HL-60 (cell line): Measurements from ENCODE around the gene MTMR6.

Experiments
- DNase-seq, 2 experiments: peaks; one replicate each; pipeline ENCODE4 v3.0.0-alpha.2; 2010 to 2020; ENCODE audit warnings: low read depth in 1 of 2, low spot score in 1 of 2
- H3K27ac ChIP-seq: fragments of 250-450 bp; sonication (Bioruptor Pico); replicated peaks from 2 replicates; pipeline ENCODE4 v1.5.1; 2020; ENCODE audit warnings: mild to moderate bottlenecking, moderate library complexity
- H3K27me3 ChIP-seq: fragments of 250-450 bp; sonication (Bioruptor Pico); 2 replicates; pipeline ENCODE4 v1.5.1; 2021; ENCODE audit warnings: mild to moderate bottlenecking, moderate library complexity; ENCODE audit not compliant: insufficient read depth, poor library complexity, severe bottlenecking
- H3K4me3 ChIP-seq: replicated peaks from 2 replicates; pipeline ENCODE4 v1.5.1; 2011; ENCODE audit warnings: mild to moderate bottlenecking, control low read depth, low read length; ENCODE audit not compliant: insufficient read depth
- GABPA ChIP-seq: IDR thresholded peaks from 2 replicates; pipeline ENCODE4 v1.6.1; 2012; ENCODE audit warnings: low read depth
- POLR2AphosphoS5 ChIP-seq: IDR thresholded peaks from 2 replicates; pipeline ENCODE4 v1.6.1; 2012; ENCODE audit warnings: low read depth
- SPI1 ChIP-seq: IDR thresholded peaks from 2 replicates; pipeline ENCODE4 v1.6.1; 2012; ENCODE audit warnings: low read depth, mild to moderate bottlenecking, borderline replicate concordance
- TF ChIP-seq, protein P1 (sequence below): IDR thresholded peaks from one replicate; pipeline ENCODE4 v1.5.1; 2011; ENCODE audit warnings: low read length, control low read depth, inconsistent platforms; ENCODE audit not compliant: insufficient read depth
- TF ChIP-seq, protein P2 (sequence below): IDR thresholded peaks from 2 replicates; pipeline ENCODE4 v1.6.1; 2012; ENCODE audit warnings: low read depth; ENCODE audit not compliant: insufficient replicate concordance

MTMR6 gene

DNA sequence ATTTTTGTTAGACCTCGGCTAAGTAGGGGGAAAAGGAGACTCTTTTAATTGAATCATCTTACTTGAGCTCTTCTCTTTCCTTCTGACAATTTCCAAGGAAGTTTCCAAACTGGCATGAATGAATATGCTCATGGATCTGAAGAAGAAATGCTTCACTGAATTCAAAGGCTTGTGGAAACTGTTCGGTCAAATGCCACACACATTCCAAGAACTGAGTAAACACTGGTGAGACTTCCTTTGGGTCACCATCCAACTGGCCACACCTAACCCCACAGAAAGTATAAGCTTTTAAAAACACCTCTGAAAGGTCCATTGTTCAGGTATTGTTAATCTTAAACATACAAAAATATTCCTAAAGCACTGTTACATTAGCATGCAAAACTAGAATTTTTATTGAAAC lies 33.6 kb downstream of the MTMR6 start:
- TF ChIP-seq SPI1 (no peak), GABPA (no peak), POLR2AphosphoS5 (no peak)
- TF ChIP-seq, protein P1, sequence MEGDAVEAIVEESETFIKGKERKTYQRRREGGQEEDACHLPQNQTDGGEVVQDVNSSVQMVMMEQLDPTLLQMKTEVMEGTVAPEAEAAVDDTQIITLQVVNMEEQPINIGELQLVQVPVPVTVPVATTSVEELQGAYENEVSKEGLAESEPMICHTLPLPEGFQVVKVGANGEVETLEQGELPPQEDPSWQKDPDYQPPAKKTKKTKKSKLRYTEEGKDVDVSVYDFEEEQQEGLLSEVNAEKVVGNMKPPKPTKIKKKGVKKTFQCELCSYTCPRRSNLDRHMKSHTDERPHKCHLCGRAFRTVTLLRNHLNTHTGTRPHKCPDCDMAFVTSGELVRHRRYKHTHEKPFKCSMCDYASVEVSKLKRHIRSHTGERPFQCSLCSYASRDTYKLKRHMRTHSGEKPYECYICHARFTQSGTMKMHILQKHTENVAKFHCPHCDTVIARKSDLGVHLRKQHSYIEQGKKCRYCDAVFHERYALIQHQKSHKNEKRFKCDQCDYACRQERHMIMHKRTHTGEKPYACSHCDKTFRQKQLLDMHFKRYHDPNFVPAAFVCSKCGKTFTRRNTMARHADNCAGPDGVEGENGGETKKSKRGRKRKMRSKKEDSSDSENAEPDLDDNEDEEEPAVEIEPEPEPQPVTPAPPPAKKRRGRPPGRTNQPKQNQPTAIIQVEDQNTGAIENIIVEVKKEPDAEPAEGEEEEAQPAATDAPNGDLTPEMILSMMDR = no peak
- TF ChIP-seq, protein P2, sequence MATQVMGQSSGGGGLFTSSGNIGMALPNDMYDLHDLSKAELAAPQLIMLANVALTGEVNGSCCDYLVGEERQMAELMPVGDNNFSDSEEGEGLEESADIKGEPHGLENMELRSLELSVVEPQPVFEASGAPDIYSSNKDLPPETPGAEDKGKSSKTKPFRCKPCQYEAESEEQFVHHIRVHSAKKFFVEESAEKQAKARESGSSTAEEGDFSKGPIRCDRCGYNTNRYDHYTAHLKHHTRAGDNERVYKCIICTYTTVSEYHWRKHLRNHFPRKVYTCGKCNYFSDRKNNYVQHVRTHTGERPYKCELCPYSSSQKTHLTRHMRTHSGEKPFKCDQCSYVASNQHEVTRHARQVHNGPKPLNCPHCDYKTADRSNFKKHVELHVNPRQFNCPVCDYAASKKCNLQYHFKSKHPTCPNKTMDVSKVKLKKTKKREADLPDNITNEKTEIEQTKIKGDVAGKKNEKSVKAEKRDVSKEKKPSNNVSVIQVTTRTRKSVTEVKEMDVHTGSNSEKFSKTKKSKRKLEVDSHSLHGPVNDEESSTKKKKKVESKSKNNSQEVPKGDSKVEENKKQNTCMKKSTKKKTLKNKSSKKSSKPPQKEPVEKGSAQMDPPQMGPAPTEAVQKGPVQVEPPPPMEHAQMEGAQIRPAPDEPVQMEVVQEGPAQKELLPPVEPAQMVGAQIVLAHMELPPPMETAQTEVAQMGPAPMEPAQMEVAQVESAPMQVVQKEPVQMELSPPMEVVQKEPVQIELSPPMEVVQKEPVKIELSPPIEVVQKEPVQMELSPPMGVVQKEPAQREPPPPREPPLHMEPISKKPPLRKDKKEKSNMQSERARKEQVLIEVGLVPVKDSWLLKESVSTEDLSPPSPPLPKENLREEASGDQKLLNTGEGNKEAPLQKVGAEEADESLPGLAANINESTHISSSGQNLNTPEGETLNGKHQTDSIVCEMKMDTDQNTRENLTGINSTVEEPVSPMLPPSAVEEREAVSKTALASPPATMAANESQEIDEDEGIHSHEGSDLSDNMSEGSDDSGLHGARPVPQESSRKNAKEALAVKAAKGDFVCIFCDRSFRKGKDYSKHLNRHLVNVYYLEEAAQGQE = no peak

DNA sequence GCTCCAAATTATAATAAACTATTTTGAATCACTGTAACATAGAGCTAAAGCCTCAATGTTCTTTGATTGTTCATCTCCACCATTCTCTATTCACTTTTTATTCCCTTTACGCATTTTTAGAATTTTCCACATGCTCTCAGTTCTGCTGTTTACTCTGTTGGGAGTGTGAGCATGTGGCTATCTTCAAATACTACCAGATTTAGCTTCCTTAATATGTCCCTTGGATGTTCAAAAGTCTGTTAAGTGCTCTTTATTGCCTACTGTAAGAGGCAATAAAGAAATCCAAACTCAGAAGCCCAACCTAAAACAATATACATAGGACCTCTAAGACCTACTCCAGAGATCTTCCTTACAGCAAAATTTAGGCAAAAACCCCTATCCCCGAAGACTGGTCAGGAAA lies 34.5 kb downstream of the MTMR6 start:
- Histone ChIP-seq H3K27ac (no peak overlapping the region), H3K4me3 (no peak overlapping the region), H3K27me3 (no peaks in the 10 kb centered on the region)
- no peak for DNase-seq
- TF ChIP-seq, protein P2 = no peak
- TF ChIP-seq POLR2AphosphoS5 (no peak), GABPA (no peak), SPI1 (no peak)
- TF ChIP-seq, protein P1 = no peak

More for the DNA sequence above, 33.6 kb downstream of the MTMR6 start:
- no peak for DNase-seq
- Histone ChIP-seq H3K4me3 (no peak overlapping the region), H3K27ac (no peak overlapping the region), H3K27me3 (no peaks in the 10 kb centered on the region)

DNA sequence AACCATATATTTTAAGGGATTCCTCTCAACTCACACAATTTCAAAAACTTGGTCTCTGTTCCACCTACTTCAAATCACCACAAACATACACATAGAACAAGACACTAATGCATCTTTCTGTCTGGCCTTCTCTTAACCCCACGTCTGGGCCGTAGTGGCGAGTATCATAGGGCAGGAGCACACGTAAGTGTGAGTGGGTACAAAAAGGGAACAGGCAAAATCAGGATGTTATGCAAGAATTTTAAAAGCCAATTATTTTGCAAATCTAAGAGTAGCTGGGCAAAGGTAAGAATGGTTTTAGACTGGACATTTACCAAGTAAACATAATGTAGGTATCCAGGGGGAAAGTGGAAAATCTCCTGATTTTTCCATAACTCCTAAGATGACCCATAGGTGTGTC lies 35.1 kb downstream of the MTMR6 start:
- Histone ChIP-seq H3K27ac (no peak overlapping the region), H3K4me3 (no peak overlapping the region), H3K27me3 (no peaks in the 10 kb centered on the region)
- TF ChIP-seq GABPA (no peak), SPI1 (peak; percentile 69)
- DNase-seq = peak in 1 of 2 experiments; percentile 36

DNA sequence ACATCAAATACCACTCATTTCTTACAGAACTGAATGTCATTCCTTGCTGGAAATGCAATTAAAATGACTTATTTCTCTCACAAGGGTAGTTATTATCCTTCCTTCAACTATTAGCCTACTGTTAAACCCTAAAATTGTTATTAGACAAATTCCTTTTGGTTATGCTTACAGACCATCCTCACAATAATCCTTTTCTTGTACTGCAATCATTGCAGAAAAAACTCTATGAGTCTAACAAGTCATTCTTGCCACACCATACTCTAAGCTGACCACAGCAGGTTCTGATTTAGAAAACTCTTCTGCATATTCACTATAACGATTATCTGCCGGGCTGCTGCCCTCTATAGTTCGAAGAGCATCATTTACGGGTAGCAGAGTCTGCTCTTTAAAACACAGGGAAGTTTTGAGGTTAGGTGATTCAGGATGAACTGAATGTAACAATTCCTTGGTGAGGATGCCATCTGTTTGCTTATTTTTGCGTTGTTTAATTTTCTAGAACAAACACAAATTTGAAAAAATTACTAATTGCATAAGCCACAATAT lies 38.2 kb downstream of the MTMR6 start:
- TF ChIP-seq, protein P1 = peak; percentile 43
- TF ChIP-seq, protein P2 = no peak
- H3K27me3 ChIP-seq = no peaks in the 10 kb centered on the region
- DNase-seq = peak; percentile 51 to 63
- no peak overlapping the region for H3K4me3 ChIP-seq
- no peak overlapping the region for H3K27ac ChIP-seq
